ENCODE measurements around the gene CLEC4E.

CLEC4E gene

GRCh38 chr12:8519171-8519570, 21.5 kb downstream of the CLEC4E start:
- POLR2A ChIA-PET: no interaction called here
- CTCF ChIA-PET: no interaction called here
- no peak for DNase-seq (ENCODE audit: low read depth, low spot score)
- TF ChIP-seq CTCF (IDR thresholded peaks at IDR 0.05; ENCODE audit: insufficient read depth, low read length, missing control alignments): no peak
- H3K4me3 ChIP-seq (ENCODE audit: low read depth, low read length): no peak overlapping the region

GRCh38 chr12:8517971-8518370, 22.7 kb downstream of the CLEC4E start:
- ChIA-PET CTCF (no interaction called here), POLR2A (no interaction called here)
- no peak for TF ChIP-seq CTCF (IDR thresholded peaks at IDR 0.05; ENCODE audit: insufficient read depth, low read length, missing control alignments)
- no peak overlapping the region for H3K4me3 ChIP-seq (ENCODE audit: low read depth, low read length)
- DNase-seq (ENCODE audit: low read depth, low spot score): no peak

GRCh38 chr12:8513256-8513655, 27.4 kb downstream of the CLEC4E start, which contains the start of gene CLEC4D:
CLEC4D (plus strand) TSS chr12:8513503; CDS start chr12:8513733, 230 bp downstream.
- no peak within 1 kb of the TSS for H3K4me3 ChIP-seq (ENCODE audit: low read depth, low read length)
- DNase-seq (ENCODE audit: low read depth, low spot score): no peak
- TF ChIP-seq CTCF (IDR thresholded peaks at IDR 0.05; ENCODE audit: insufficient read depth, low read length, missing control alignments): no peak
- POLR2A ChIA-PET: no interaction called here
- CTCF ChIA-PET: no interaction called here

- TF ChIP-seq CTCF (IDR thresholded peaks at IDR 0.05; ENCODE audit: insufficient read depth, low read length, missing control alignments): no peak
- CTCF ChIA-PET: interaction anchor here (1.2 kb wide), 1 partner anchor 35 kb away, joined by 3 read pairs; no protein-coding TSS in a partner anchor
Measured at GRCh38 chr12:8508910-8509841, 31.5 kb downstream of the CLEC4E start.

GRCh38 chr12:8508223-8508622, 32.5 kb downstream of the CLEC4E start:
- no peak for DNase-seq (ENCODE audit: low read depth, low spot score)
- no peak for TF ChIP-seq CTCF (IDR thresholded peaks at IDR 0.05; ENCODE audit: insufficient read depth, low read length, missing control alignments)
- ChIA-PET POLR2A (no interaction called here), CTCF (no interaction called here)
- H3K4me3 ChIP-seq (ENCODE audit: low read depth, low read length): no peak overlapping the region

More at GRCh38 chr12:8508910-8509841, 31.5 kb downstream of the CLEC4E start:
- no peak for DNase-seq (ENCODE audit: low read depth, low spot score)
- POLR2A ChIA-PET: no interaction called here
- no peak overlapping the region for H3K4me3 ChIP-seq (ENCODE audit: low read depth, low read length)

GRCh38 chr12:8507596-8507995, 33.1 kb downstream of the CLEC4E start:
- no peak for TF ChIP-seq CTCF (IDR thresholded peaks at IDR 0.05; ENCODE audit: insufficient read depth, low read length, missing control alignments)
- H3K4me3 ChIP-seq (ENCODE audit: low read depth, low read length): no peak overlapping the region
- ChIA-PET CTCF (no interaction called here), POLR2A (no interaction called here)
- no peak for DNase-seq (ENCODE audit: low read depth, low spot score)

Data from AG04449 (cell line).